B cell (primary cell): Measurements from ENCODE around the gene EXOC6. TPM values are rescaled to one million over a fixed set of nuclear protein-coding genes. Genes with fewer than 3 reads are reported as not detected.

Experiments used
- ATAC-seq: fragments of 200-7000 bp; cut with Tn5 transposase; one replicate; pipeline ENCODE4 v1.10.0; 2021; ENCODE audit warnings: low read depth, mild to moderate bottlenecking, moderate number of reproducible peaks, moderate library complexity
- CTCF ChIA-PET: fragments of 350-600 bp; sonication (Branson Sonifier 250); formaldehyde crosslinking; loops from one replicate; lab custom pipeline; 2021; ENCODE audit warnings: antibody characterized with exemption, inconsistent platforms; lab: Charles Lee
- POLR2A ChIA-PET: fragments of 350-600 bp; sonication (Branson Sonifier 250); formaldehyde crosslinking; loops from one replicate; lab custom pipeline; 2021; ENCODE audit warnings: antibody characterized with exemption; lab: Charles Lee
- DNase-seq: peaks from one replicate; pipeline ENCODE4 v3.0.0; 2013
- H2AFZ ChIP-seq: 2 replicates; pipeline ENCODE4 v1.6.1; 2012; ENCODE audit warnings: mild to moderate bottlenecking, low read depth, low read length; ENCODE audit not compliant: insufficient read depth, poor library complexity, severe bottlenecking
- H3K27ac ChIP-seq, 2 donors: 1 replicate in 1 of 2; 2 replicates in 1 of 2; pipeline ENCODE4 v1.5.1; 2012 to 2013; ENCODE audit warnings: low read length in 2 of 2, mild to moderate bottlenecking in 2 of 2, moderate library complexity in 1 of 2
- H3K27me3 ChIP-seq, 4 experiments: fragments of 200-600 bp in 1 of 4; sonication (generic) in 1 of 4; replicated peaks in 1 of 4; 1 replicate in 2 of 4; 2 replicates in 2 of 4; pipeline versions ENCODE4 v1.6.1 to v1.7.0; 2013 to 2016; ENCODE audit warnings: low read length in 3 of 4, mild to moderate bottlenecking in 2 of 4, mixed read lengths in 1 of 4, moderate library complexity in 1 of 4; ENCODE audit not compliant: insufficient read depth in 4 of 4, control insufficient read depth in 3 of 4; ENCODE audit errors: control extremely low read depth in 1 of 4
- H3K36me3 ChIP-seq, 2 experiments: replicated peaks in 1 of 2; 1 replicate in 1 of 2; 2 replicates in 1 of 2; pipeline versions ENCODE4 v1.6.1 to v1.7.1; 2013; ENCODE audit warnings: low read length in 1 of 2; ENCODE audit not compliant: insufficient read depth in 2 of 2, control insufficient read depth in 1 of 2; ENCODE audit errors: control extremely low read depth in 1 of 2, extremely low read depth in 1 of 2
- H3K4me1 ChIP-seq, 2 donors: fragments of 200-600 bp in 1 of 2; sonication (generic) in 1 of 2; 1 replicate in 1 of 2; 2 replicates in 1 of 2; pipeline versions ENCODE4 v1.5.1 to v1.6.1; 2013 to 2017; ENCODE audit warnings: low read length in 2 of 2; ENCODE audit not compliant: control insufficient read depth in 2 of 2, insufficient read depth in 2 of 2
- H3K4me2 ChIP-seq: replicated peaks from 2 replicates; pipeline ENCODE3; 2012; ENCODE audit warnings: mild to moderate bottlenecking, low read depth, low read length; ENCODE audit not compliant: poor library complexity, severe bottlenecking
- H3K4me3 ChIP-seq, 5 experiments: fragments of 200-600 bp in 1 of 5; sonication (generic) in 1 of 5; 1 replicate in 3 of 5; 2 replicates in 2 of 5; pipeline versions ENCODE4 v1.5.1 to v1.7.0; 2011 to 2016; ENCODE audit warnings: low read length in 4 of 5, mild to moderate bottlenecking in 4 of 5, low read depth in 2 of 5, control low read depth in 1 of 5, moderate library complexity in 1 of 5; ENCODE audit not compliant: insufficient read depth in 1 of 5; ENCODE audit errors: control extremely low read depth in 1 of 5, extremely low read depth in 1 of 5
- H3K79me2 ChIP-seq: fragments of 200-600 bp; sonication (generic); one replicate; pipeline ENCODE4 v1.6.0; 2016; ENCODE audit warnings: low read length; ENCODE audit not compliant: control insufficient read depth, insufficient read depth
- H3K9ac ChIP-seq: fragments of 200-600 bp; sonication (generic); 2 replicates; pipeline ENCODE4 v1.6.1; 2017; ENCODE audit warnings: mild to moderate bottlenecking, low read length, moderate library complexity
- H3K9me3 ChIP-seq, 3 donors: one replicate each; pipeline versions ENCODE4 v1.6.1 to v1.7.1; 2013; ENCODE audit warnings: low read length in 2 of 3; ENCODE audit not compliant: control insufficient read depth in 2 of 3, insufficient read depth in 1 of 3; ENCODE audit errors: control extremely low read depth in 1 of 3
- H4K20me1 ChIP-seq: 2 replicates; pipeline ENCODE4 v1.6.0; 2012; ENCODE audit warnings: mild to moderate bottlenecking, low read length; ENCODE audit not compliant: insufficient read depth, control insufficient read depth, poor library complexity, severe bottlenecking
- H3K27ac Mint-ChIP-seq: one replicate; pipeline ENCODE4 v1.8.0; 2021; ENCODE audit warnings: mixed read lengths
- H3K27me3 Mint-ChIP-seq: one replicate; pipeline ENCODE4 v1.8.0; 2021; ENCODE audit warnings: mixed read lengths
- H3K4me1 Mint-ChIP-seq: one replicate; pipeline ENCODE4 v1.8.0; 2021; ENCODE audit warnings: mixed read lengths
- H3K4me3 Mint-ChIP-seq: one replicate; pipeline ENCODE4 v1.8.0; 2021; ENCODE audit warnings: mixed read lengths
- H3K9me3 Mint-ChIP-seq: one replicate; pipeline ENCODE4 v1.8.0; 2022; ENCODE audit warnings: mixed read lengths; ENCODE audit not compliant: insufficient read depth
- EZH2 ChIP-seq: IDR thresholded peaks from 2 replicates; pipeline ENCODE4 v1.6.1; 2012; ENCODE audit warnings: borderline replicate concordance, low read depth, mild to moderate bottlenecking, moderate library complexity, low read length; ENCODE audit not compliant: insufficient read depth, poor library complexity, severe bottlenecking
- WGBS: methylation state at CpG from one replicate; pipeline ENCODE4 v1.1.5; 2013; ENCODE audit warnings: missing lambda C conversion rate; ENCODE audit not compliant: insufficient coverage; 5-methylcytosine and 5-hydroxymethylcytosine counted together
- intact Hi-C: fragments of 100-400 bp; cut with micrococcal nuclease; formaldehyde crosslinking; loops from one replicate; pipeline ENCODE4 v1.10.0; 2022
- polyA plus RNA-seq: library from polyadenylated mRNA; depleted of rRNA; stranded (reverse); fragments of >200 nt; gene quantifications from 2 replicates; pipeline ENCODE4 v1.2.3, GENCODE V29; 2012
- total RNA-seq, 2 donors: library from RNA; stranded (reverse); fragments of 120-200 nt in 1 of 2; gene quantifications; 1 replicate in 1 of 2; 2 replicates in 1 of 2; pipeline versions ENCODE4 v1.2.3 to v1.2.4, GENCODE V29; 2013 to 2022
- TF ChIP-seq, protein P1 (sequence below): fragments of 200-600 bp; IDR thresholded peaks from one replicate; pipeline ENCODE4 v1.8.0; 2022; ENCODE audit warnings: antibody characterized with exemption, mild to moderate bottlenecking

EXOC6 gene
- total and polyA plus RNA-seq, 2 donors (not counting 1 experiment from before 2014, with no cell fraction given) = 7.9 to 22.6 TPM

DNA sequence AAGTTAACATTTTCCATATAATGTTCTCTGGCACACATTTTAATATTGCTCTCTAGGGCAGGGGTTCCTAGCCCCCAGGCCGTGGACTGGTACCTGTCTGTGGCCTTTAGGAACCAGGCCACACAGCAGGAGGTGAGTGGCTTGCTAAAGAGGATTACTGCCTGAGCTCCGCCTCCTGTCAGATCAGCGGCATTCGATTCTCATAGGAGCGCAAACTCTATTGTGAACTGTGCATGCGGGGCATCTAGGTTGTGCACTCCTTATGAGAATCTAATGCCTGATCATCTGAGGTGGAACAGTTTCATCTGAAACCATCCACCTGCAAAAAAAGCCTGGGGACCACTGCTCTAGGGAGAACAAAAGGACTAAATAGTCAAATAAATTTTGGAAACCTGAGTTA lies 65.7 kb downstream of the EXOC6 start:
- Histone ChIP-seq H3K27ac (no peak overlapping the region), H3K4me3 (no peak overlapping the region), H3K27me3 (no peaks in the 10 kb centered on the region), H4K20me1 (no peaks in the 10 kb centered on the region), H3K79me2 (no peaks in the 10 kb centered on the region), H3K4me1 (no peaks in the 10 kb centered on the region), H3K9me3 (no peaks in the 10 kb centered on the region), H3K36me3 (peaks cover 4 to 6% of the 10 kb centered on the region in 2 experiments), H3K4me2 (no peak overlapping the region), H3K9ac (no peak overlapping the region), H2AFZ (no peak overlapping the region)
- H3K4me3 Mint-ChIP-seq = no peak overlapping the region
- ATAC-seq = no peak
- no peaks in the 10 kb centered on the region for H3K4me1 Mint-ChIP-seq
- no peak for TF ChIP-seq EZH2
- TF ChIP-seq, protein P1, sequence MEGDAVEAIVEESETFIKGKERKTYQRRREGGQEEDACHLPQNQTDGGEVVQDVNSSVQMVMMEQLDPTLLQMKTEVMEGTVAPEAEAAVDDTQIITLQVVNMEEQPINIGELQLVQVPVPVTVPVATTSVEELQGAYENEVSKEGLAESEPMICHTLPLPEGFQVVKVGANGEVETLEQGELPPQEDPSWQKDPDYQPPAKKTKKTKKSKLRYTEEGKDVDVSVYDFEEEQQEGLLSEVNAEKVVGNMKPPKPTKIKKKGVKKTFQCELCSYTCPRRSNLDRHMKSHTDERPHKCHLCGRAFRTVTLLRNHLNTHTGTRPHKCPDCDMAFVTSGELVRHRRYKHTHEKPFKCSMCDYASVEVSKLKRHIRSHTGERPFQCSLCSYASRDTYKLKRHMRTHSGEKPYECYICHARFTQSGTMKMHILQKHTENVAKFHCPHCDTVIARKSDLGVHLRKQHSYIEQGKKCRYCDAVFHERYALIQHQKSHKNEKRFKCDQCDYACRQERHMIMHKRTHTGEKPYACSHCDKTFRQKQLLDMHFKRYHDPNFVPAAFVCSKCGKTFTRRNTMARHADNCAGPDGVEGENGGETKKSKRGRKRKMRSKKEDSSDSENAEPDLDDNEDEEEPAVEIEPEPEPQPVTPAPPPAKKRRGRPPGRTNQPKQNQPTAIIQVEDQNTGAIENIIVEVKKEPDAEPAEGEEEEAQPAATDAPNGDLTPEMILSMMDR = no peak
- CTCF ChIA-PET = interaction anchor here (0.6 to 2.4 kb wide), 3 partner anchors 15 to 1684 kb away, joined by 3 to 4 read pairs (median 4); no protein-coding TSS in a partner anchor
- DNase-seq = no peak
- intact Hi-C loops = loop anchor here (10.0 kb wide), 1 partner anchor 441 kb away; no protein-coding TSS in a partner anchor
- H3K9me3 Mint-ChIP-seq = no peaks in the 10 kb centered on the region
- WGBS = 95% methylated on average over 6 of the region's 6 CpGs
- H3K27ac Mint-ChIP-seq = no peak overlapping the region
- H3K27me3 Mint-ChIP-seq = no peaks in the 10 kb centered on the region
- POLR2A ChIA-PET = no interaction called here

DNA sequence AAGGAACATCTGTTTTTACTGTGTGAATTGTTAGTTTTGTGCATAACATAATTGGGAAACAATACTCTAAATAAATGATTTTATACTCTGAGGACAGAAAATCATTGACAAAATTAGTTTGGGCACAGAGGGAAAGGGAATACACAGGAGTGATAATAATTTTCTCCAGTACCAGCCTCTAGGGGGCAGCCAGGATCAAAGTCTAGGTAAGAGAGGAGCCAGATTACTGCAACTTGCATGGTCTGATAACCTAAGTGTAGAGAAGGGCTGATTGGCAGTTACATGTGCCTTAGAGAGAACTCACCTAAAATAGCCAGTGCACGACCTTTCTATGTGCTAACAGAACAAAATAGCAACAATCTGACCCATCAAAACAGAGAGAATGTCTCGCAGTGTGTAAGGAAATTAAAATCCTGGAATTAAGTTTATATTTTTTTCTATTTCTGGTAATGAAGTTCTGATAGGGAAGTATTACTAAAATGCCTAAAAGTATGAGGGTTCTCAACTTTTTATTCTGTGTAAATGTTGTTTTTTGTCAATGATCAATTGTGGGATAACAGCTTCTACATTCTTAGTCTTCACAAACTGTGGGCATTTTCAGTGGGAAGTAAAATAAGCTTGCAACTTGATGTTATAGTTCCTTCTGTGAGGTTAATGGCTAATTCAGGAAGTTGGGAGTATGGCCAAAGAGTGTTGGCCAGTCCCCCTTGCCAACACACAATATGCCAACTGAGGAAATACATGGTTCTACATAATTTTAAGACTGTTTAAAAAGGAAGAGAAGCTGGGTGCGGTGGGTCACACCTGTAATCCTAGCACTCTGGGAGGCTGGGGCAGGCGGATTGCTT lies 66.4 kb downstream of the EXOC6 start:
- WGBS = no CpG with 5 or more reads among the region's 4 CpGs
- no peaks in the 10 kb centered on the region for H3K27me3 ChIP-seq

More for the DNA sequence above, 66.4 kb downstream of the EXOC6 start:
- intact Hi-C loops = loop anchor here (10.0 kb wide), 1 partner anchor 440 kb away; no protein-coding TSS in a partner anchor
- POLR2A ChIA-PET = no interaction called here
- Histone ChIP-seq H3K79me2 (no peaks in the 10 kb centered on the region), H3K4me2 (no peak overlapping the region), H3K4me3 (no peak overlapping the region), H3K4me1 (no peaks in the 10 kb centered on the region), H4K20me1 (no peaks in the 10 kb centered on the region), H3K9me3 (no peaks in the 10 kb centered on the region), H3K27ac (no peak overlapping the region), H3K9ac (no peak overlapping the region), H2AFZ (no peak overlapping the region), H3K36me3 (peaks cover 6% of the 10 kb centered on the region in 2 experiments)
- H3K4me1 Mint-ChIP-seq = no peaks in the 10 kb centered on the region
- no peak overlapping the region for H3K4me3 Mint-ChIP-seq
- CTCF ChIA-PET = interaction anchor here (0.7 to 2.4 kb wide), 7 partner anchors 12 to 452 kb away, joined by 3 to 7 read pairs (median 3); partner anchors contain the start of gene EXOC6
- H3K9me3 Mint-ChIP-seq = no peaks in the 10 kb centered on the region
- no peaks in the 10 kb centered on the region for H3K27me3 Mint-ChIP-seq
- H3K27ac Mint-ChIP-seq = no peak overlapping the region
- no peak for TF ChIP-seq EZH2
- TF ChIP-seq, protein P1 = peak; percentile 85
- peak; percentile 67 for ATAC-seq
- peak; percentile 49 for DNase-seq
